NCI-H510A treated with DMSO at 0.1 percent for 48 hours (cell line): ENCODE measurements around the gene IPCEF1.
A peak's percentile ranks its signal among the peaks of the same experiment; 100 is the strongest.

Experiments
- DNase-seq: peaks from one replicate; lab custom pipeline; 2025; lab: John Stamatoyannopoulos, UW

Gene IPCEF1

DNA sequence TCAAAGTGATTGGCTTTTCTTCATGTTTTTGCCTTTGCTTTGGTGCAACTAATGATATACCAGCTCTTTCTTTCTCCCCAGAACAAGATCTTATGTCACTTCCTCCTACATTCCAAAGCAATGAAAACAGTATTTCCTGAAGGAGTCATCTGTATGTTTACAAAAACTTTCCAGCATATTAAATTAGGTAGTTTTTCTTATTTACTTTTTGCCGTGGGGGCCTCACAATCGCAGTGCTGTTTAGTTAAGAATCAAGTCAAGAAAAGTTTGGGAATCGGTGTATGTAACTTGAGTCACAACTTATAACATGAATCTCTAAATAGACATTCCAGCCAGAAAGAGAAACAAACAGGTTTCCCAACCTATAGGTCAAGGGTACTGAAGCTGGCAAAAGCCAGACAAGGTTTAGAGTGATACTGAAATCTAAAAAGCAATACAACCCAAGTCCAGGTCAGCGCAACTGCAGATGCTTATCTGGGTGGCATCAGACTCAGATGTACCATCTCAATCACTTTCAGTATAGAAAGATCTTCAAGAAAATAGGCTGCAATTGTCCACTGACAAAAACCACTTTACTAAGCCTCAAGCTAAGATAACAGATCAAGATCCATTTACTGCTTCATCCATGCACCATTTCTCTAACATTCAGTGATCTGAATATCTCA lies 63.6 kb downstream of the IPCEF1 start:
- DNase-seq: peak; percentile 10

DNA sequence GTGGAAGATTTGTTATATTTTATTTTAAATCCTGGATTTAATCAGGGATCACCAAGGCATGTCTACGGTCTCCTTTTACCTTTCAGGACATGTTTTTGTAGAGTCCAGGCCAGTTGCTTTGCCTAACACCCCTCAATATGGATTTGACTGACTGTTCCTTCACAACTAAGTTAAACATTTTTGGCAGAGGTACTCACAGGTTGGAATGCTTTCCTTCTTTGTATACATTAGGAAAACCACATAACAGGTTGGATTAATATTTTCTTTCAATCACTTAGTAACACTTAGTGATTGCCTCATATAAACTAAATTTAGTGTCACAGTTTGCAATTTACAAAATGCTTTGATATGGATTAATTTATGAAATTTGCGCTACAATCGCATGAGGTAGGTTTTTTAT lies 64.5 kb downstream of the IPCEF1 start:
- no peak for DNase-seq

DNA sequence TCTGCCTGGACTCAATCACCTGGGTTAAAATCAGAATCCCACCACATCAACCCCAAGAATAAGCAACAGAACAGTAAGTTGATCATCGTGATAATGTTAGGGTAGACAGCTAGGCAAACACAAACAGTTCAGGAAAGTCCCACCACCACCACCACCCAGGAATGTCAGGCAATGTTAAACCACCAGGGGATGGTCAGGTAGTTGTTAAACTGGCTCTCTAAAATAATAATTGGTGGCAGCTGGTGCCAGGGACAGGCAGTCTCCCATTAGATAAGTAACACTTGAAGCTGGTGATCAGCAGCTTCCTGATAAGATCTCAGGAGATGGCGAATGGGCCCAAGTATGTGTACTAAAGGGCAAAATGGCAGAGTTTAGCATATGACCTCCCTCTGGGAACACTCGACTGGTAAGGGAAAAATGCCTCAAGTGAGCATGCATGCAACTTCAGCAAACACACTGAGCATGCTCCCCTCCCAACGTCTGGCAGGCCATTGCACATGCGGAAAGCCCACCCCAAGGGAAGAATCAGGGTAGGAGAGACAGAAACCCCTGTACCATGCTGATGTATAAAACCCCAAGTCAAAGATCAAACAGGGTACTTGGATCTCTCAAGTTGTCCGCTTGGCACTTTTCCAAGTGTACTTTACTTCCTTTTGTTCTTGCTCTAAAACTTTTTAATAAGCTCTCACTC lies 66.6 kb downstream of the IPCEF1 start:
- DNase-seq: peak; percentile 18

DNA sequence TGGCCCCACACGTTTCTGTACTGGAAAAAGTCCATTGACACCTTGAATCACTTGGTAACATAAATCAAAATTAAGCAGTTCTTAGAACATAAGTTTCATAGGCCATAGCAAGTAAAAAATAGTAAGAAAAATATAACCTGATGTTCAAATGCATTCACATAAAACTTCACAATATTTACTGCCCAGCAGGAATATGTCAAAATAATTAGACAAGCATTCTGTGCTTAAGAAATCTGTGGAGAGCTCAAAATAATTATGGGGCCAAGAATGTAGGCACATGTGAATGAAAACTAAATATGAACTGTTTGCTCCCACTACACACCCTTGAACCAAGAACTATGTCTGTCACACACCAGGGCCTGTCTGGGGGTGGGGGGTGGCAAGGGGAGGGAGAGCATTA lies 70.8 kb downstream of the IPCEF1 start:
- DNase-seq: no peak

DNA sequence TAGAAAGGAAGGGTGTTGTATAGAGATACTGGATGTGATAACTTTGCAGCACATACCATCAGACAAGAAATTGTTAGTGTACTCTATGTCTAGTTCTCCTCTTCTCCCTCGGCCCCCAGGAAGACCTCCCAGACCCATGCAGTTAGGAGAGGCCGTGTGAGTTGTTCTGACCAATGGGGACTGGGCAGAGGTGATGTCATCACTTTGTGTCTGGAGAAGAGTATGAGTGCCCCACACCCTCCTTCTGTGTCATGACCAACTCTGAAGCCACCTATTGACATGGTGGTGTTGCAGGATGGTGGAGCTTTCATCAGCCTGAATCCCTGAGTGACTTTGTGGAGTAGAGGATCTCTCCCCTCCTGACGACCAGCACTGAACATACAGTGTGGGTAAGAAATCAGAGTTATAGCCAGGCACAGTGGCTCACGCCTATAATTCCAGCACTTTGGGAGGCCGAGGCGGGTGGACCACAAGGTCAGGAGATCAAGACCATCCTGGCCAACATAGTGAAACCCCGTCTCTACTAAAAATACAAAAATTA lies 72.2 kb downstream of the IPCEF1 start:
- DNase-seq: no peak

DNA sequence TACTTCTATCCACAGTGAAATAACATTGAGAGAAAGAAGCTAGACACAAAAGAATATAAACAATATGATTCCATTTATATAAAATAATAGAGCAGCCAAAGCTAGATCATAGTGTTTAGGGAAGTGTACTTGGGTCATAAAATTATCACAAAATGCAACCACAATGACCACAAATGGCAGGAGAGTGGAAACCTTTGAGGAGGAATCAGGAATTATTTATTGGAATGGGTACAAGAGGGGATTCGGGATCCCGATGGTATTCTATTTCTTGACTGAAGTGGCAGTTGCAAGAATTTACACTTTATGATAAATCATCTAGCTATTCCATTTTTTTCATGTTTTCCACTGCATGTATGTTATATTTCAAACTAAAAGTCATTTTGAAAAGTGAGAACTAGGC lies 76.1 kb downstream of the IPCEF1 start:
- no peak for DNase-seq

DNA sequence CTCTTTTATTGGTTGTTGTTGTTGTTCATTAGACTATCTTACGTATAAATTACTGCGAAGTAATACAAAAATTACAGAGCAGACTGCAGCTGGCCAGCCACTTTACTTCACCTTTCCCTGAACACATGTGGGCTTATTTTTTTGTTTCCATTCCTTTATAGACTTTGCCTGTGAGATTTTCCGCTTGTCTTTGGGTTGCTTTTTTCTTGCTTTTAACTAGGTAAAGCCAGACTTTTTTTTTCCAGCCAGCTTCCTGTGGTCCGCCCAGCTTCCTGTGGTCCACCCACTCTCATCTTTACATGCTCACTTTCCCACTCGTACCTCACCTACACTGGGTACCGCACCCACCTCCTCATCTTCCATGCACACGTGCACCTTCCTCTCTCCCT lies 79.0 kb downstream of the IPCEF1 start:
- DNase-seq: no peak

DNA sequence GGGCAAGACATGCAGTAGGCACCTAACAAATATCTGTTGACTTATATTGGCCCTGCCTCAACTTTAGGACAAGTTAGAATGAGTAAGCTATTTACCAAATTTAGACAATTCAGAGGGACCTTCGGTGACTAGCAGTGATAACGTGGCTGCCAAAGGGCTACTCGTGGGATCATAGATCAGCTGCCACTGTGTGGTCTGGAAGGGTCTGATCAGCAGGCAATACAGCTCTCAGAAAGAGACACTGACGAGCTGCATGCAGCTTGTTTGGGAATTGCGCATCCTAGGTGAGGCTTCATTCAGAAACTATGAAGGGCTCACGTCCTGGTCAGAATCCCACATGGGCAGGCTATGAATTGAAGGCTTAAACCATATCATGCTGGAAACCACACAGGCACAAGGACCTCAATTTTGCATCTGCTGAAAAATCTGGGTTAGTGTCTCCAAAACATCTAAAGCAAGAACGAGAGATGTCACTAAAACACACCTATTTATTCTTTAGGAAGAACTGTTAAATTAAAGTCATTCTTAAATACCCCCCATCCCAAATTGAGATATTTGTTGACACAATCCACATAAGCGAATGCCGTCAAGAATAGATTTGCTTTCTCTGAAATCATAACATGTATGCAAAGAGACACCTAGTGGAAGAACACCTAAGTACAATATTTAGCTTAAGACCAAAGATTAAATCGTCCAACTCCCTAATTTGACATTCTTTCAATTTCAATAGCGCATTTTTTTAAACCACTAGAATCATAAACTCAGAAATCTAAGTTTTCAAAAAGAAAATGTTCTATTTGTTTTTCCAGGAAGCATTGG lies 79.6 kb downstream of the IPCEF1 start:
- peak; percentile 51 for DNase-seq

DNA sequence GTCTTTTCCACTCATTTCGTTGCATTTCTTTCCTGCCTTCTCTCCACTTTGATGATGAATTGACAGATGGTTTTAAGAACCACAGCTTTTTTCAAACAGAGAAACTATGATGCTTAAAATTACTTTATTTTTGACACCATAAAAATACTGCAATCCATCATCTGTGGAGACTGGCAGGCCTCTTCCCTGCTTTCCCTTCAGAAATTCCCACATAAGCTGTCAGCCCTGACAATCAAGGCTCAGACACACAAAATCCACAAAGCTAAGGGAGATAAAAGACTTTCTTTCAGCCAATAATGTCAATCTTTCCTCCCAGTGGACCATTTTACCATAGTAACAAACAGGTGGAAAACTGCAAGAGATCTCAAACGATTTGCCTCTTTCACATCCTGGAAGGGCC lies 82.4 kb downstream of the IPCEF1 start:
- no peak for DNase-seq

DNA sequence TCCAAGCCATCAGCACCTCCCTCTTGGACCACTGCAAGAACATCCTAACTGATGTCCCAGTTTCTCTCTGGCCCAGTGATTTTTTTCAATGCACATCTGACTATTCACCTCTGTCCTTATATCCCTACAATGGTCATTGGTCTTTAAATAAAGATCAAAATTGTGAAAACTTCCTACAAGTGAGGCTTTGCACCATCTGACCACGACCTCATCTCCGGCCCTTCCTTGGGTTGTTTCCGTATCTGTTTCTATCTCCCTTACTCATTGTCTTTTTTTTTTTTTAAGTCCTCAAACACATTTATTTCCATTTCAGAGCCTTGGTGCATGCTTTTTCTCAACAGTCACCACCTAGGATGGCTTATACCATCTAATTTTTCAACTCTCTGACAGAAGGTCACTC lies 88.1 kb downstream of the IPCEF1 start:
- DNase-seq: no peak

DNA sequence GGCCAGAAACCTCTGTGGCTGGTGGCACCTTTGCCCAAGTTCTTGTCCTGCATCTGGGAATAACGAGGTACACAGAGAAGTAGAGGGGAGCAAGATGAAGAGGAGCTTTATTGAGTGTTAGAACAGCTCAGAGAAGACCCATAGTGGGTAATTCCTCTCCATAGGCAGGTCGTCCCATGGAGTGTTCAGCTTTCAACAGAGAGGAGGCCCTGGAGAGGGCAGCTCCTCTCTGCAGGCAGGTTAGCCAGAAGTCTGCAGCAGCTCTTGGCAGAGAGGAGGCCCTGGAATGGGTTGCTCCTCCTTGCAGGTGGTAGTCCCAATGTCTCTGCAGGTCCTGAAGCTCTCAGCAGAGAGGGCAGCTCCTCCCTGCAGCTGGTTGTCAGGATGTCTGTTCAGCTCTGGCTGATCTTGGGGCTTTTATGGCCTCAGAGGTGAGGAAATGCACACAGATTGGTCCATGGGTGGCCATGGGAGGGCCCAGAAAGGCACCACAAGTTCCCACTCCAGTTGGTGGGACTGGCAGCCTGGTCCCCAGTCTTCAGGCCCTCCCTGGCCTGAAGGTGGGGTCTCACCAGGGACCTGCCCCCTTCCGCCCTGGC lies 89.0 kb downstream of the IPCEF1 start:
- DNase-seq: no peak

DNA sequence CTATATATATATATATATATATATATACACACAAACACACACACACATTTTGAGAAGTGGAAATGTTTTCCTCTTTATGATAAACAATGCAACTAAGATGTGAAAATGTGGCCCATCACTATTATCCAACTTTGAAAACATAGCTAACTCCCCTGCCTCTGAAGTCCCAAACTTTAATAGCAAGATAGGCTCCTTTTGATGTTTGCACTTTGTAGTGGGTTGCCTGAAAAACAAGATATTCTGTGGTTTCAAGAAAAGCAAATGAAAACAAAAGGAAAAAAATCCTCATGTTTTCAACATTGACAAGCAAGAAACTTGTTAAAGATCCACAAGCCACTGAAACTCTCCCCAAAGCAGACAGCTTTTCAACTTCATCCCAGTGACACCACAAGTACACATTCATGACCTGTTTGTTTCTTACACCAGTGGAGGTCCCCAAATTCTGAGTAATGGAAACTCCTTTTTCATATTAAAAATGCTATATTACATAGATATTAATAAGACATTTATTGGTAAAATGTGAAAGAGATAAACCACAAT lies 90.0 kb downstream of the IPCEF1 start:
- no peak for DNase-seq

DNA sequence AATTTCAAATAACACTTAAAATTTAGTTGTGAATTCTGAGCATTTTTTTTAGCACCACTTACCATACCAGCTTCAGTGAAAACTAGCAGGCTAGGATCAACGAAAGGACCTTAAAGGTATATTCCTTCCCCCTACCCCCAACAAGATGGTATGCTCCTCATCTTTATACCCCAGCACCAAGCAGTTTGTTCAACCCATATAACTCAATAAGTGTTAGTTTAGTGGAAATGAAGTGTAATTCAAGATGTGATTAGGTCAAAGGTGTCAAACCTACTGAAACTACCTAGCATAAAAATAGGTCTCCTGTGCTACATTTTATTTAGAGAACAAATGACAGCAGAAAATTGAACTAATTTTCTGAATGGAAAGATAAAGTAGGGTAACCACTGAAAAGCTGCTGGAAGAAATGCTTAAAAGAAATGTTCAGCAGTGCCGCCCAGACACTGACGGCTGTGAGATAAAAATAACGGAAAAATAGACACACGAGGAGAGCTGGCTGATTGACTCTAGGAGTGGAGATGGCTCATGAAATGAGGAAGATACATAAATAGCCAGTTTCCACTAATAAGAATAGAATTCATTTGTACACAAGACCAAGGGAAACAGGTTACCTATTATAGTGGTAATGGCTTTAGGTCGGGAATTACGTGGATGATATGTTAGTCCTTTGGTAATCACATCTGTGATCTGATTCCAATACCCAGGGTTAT lies 94.8 kb downstream of the IPCEF1 start:
- no peak for DNase-seq

DNA sequence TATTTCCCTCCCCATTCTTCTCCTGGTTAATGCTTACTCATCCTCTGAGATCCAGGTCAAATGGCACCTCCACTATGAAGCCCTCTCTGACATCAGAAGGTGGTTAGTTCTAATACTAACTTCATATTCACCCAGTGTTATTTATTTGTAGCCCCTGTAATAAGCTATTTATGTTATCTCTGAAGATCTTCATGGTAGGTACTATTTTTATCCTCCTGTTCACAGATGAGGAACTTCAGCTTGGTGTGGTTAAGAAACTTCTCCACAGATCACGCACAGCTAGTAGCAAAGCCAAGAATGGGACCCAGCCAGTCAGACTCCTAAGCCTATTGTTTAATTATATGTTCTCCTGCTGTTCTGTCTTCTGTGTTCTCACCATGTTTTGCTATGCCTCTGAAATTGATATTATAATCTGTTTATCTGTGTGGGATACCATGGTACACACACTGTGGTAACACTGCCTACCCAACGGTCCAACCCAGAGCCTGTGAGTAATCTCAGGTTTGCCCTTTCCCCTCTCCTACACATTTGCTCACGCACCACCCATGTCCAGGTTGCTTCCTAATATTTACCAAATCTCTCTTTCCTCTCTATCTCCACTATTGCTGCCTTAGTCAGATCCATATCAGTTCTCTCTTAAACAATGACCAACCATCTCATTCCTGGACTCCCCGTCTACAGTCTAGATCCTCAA lies 98.4 kb downstream of the IPCEF1 start:
- DNase-seq: no peak

DNA sequence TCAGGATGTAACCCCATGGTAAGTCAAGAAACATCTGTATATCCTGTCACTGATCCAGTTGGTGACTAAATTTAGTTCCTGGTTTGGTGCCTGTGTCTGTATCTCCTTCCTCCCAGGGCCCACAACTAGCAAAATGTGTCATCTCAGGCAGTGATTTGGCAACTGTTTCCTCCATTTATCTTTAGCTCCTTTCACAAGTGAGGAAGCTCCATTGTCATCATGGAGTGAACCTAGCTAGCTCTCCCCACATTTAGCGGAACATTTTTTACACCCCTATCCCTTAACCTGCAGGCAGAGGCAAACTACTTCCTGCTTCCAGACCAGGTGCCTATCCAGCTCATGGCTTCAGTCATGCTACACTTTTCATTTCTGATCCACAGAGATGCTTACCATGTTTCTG lies 99.5 kb downstream of the IPCEF1 start:
- no peak for DNase-seq

DNA sequence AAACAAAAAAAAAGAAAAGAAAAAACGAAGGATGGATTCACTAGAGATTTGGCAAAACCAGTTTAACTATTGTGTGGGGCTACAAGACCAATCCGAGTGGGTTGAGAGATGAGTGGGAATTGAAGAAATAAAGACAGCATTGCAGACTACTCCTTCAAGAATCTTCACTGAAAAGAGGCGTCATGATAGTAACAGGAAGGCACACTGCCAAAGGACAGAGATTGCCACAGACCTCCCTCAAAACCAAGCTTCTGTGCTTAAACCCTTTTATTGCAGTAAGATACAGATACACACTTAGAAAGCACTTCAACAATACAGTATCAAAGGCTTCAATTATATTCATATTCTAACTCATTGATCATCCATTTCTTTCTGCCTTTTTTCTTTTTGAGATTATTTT lies 103.9 kb downstream of the IPCEF1 start:
- DNase-seq: no peak

DNA sequence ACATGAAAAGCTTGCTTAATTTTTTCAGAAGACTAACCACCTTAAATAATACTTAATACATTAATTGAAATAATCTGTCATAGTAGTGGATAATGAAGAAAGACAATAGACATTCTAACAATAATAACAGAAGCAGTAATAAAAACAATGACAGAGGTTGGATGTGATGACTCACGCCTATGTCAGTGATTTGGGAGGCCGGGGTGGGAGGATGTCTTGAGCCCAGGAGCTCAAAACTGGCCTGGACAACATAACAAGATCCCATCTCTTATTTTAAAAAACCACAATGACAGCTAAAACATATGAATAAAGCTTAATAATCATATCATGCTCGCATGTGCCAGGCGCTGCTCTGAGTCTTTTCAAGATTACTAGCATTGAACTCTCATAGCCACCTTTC lies 105.5 kb downstream of the IPCEF1 start:
- DNase-seq: no peak

DNA sequence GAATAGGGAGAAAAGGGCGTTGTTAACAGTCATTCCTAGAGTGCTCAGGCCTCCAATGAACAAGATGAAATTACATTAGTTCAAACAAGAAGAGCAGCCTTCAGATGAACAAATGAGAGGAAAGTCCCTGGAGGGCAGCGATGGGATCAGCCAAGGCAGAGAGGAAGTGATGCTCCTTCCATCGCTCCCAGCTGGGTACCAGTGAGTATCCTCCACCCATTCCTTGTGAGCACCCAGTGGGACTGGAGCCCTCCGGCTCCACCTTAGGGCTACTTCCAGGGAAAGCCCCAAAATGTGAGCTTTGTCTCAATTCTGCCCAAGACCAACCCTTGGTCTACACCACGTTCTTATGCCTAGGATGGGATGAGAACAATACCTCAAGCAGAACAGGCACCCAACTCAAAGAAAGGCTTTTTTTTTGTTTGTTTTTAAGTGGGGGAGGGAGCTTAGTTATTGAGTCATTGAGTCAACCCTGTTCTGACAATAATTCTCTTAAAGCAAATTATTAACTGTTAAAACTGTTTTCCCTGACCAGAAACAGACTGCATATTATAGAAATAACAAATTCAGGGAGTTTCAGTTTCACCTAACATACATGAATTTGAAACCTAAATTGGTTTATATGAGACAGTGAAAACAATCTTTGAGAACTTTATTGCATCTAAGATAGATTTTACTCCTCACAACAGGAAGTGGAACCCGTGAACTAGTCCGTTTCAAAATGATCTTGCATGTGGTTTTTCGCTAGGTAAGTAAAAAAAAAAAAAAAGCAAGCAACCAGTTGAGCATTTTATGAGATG lies 106.9 kb downstream of the IPCEF1 start:
- no peak for DNase-seq

DNA sequence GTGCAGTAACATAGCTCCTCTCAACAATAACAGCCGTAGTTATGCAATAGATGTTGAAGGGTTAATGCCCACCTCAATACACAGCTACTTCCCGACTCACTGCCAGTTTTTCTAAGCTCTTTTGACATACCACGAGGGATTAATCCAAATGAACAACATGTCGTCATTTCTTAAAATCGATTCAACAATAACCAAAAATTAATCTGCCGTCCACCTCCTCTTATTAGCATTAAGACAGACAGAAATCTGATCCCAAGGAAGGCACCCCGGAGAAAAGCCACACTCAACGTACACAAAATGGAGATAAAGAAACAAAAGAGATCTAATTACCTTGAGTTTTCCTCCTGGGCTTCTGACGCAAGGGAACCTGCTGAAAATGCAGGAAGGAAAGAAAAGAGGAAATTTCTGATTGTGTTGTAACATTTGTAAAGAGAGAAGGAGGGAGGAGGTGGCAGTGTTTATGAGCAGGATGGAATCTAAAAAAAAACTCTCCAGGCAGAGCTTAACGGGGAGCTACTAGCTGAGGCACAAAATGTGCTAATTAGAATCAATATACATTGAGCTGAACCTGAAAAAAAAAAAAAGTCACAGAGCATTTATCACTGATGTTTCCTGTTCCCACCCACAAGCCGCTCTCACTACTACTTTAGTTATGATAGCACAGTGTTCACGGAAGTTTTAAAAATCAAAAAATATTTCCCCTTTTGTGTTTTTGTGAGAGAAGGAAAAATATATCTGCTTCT lies 109.3 kb downstream of the IPCEF1 start:
- DNase-seq: no peak
